SK-N-SH treated with all-trans-retinoic acid at 6 μM for 48 hours (cell line): ENCODE measurements around the gene TASP1.

Experiments
- ATAC-seq: fragments of 200-7000 bp; cut with Tn5 transposase; 3 replicates; pipeline ENCODE4 v1.9.1; 2020; ENCODE audit warnings: mild to moderate bottlenecking, moderate library complexity
- ARNTL ChIP-seq: fragments of 450-650 bp; formaldehyde crosslinking; IDR thresholded peaks from 2 replicates; pipeline ENCODE4 v1.5.0; 2020; ENCODE audit warnings: low read depth, mild to moderate bottlenecking, moderate library complexity, borderline replicate concordance
- BACH2 ChIP-seq: fragments of 250-450 bp; sonication (Bioruptor Pico); IDR thresholded peaks from 2 replicates; pipeline ENCODE4 v1.9.0; 2021; ENCODE audit warnings: mild to moderate bottlenecking, borderline replicate concordance
- CREB5 ChIP-seq: fragments of 250-450 bp; sonication (Bioruptor Pico); IDR thresholded peaks from 2 replicates; pipeline ENCODE4 v1.5.1; 2020; ENCODE audit warnings: low read depth, mild to moderate bottlenecking, moderate library complexity
- CSDC2 ChIP-seq: fragments of 250-450 bp; sonication (Bioruptor Pico); IDR thresholded peaks from 2 replicates; pipeline ENCODE4 v1.5.0; 2020; ENCODE audit warnings: mild to moderate bottlenecking, moderate library complexity
- CSRNP3 ChIP-seq: fragments of 250-450 bp; sonication (Bioruptor Pico); IDR thresholded peaks from 2 replicates; pipeline ENCODE4 v1.5.1; 2021; ENCODE audit warnings: mild to moderate bottlenecking, moderate library complexity
- GLIS3 ChIP-seq: fragments of 250-450 bp; sonication (Bioruptor Pico); IDR thresholded peaks from 2 replicates; pipeline ENCODE4 v1.5.0; 2020; ENCODE audit warnings: mild to moderate bottlenecking, moderate library complexity
- ISL1 ChIP-seq: fragments of 250-450 bp; sonication (Bioruptor Pico); IDR thresholded peaks from 2 replicates; pipeline ENCODE4 v2.1.2; 2022; ENCODE audit warnings: mild to moderate bottlenecking, moderate library complexity
- OSR1 ChIP-seq: fragments of 250-450 bp; sonication (Bioruptor Pico); IDR thresholded peaks from 2 replicates; pipeline ENCODE4 v1.8.0; 2022; ENCODE audit warnings: moderate library complexity, mild to moderate bottlenecking, inconsistent platforms
- PATZ1 ChIP-seq: fragments of 250-450 bp; sonication (Bioruptor Pico); IDR thresholded peaks from 2 replicates; pipeline ENCODE4 v1.8.0; 2020; ENCODE audit warnings: mild to moderate bottlenecking, moderate library complexity, borderline replicate concordance
- PPARA ChIP-seq: fragments of 250-450 bp; sonication (Bioruptor Pico); IDR thresholded peaks from 2 replicates; pipeline ENCODE4 v1.5.0; 2020; ENCODE audit warnings: mild to moderate bottlenecking, borderline replicate concordance
- RARB ChIP-seq: fragments of 250-450 bp; sonication (Bioruptor Pico); IDR thresholded peaks from 2 replicates; pipeline ENCODE4 v1.8.0; 2021; ENCODE audit warnings: mild to moderate bottlenecking, moderate library complexity
- TCF4 ChIP-seq: fragments of 250-450 bp; sonication (Bioruptor Pico); IDR thresholded peaks from 2 replicates; pipeline ENCODE4 v1.8.0; 2021; ENCODE audit warnings: mild to moderate bottlenecking, moderate library complexity, borderline replicate concordance
- TSHZ2 ChIP-seq: fragments of 250-450 bp; sonication (Bioruptor Pico); IDR thresholded peaks from 2 replicates; pipeline ENCODE4 v1.5.0; 2020; ENCODE audit warnings: mild to moderate bottlenecking, moderate library complexity
- ZFP3 ChIP-seq: fragments of 250-450 bp; sonication (Bioruptor Pico); IDR thresholded peaks from 2 replicates; pipeline ENCODE4 v1.5.0; 2020; ENCODE audit warnings: mild to moderate bottlenecking, moderate library complexity
- ZFP30 ChIP-seq: fragments of 450-650 bp; formaldehyde crosslinking; IDR thresholded peaks from 2 replicates; pipeline ENCODE4 v1.5.0; 2022; ENCODE audit warnings: mild to moderate bottlenecking, moderate library complexity
- ZNF565 ChIP-seq: fragments of 450-650 bp; formaldehyde crosslinking; conservative IDR thresholded peaks from 2 replicates; pipeline ENCODE4 v1.5.0; 2020; ENCODE audit warnings: low read depth, mild to moderate bottlenecking, moderate library complexity
- ZNF8 ChIP-seq: fragments of 450-650 bp; formaldehyde crosslinking; IDR thresholded peaks from 2 replicates; pipeline ENCODE4 v1.5.0; 2020; ENCODE audit warnings: mild to moderate bottlenecking, moderate library complexity

Gene TASP1

GRCh38 chr20:13533946-13534345, 104.8 kb downstream of the TASP1 start:
- no peak for ATAC-seq
- TF ChIP-seq ZNF565 (CRISPR knock-in tag) (no peak), PATZ1 (CRISPR knock-in tag) (no peak), PPARA (CRISPR knock-in tag) (no peak), OSR1 (CRISPR knock-in tag) (no peak), CSDC2 (CRISPR knock-in tag) (no peak), TSHZ2 (CRISPR knock-in tag) (no peak), RARB (CRISPR knock-in tag) (no peak), BACH2 (CRISPR knock-in tag) (no peak), ZFP3 (no peak), ARNTL (CRISPR knock-in tag) (no peak), ISL1 (CRISPR knock-in tag) (no peak), ZNF8 (CRISPR knock-in tag) (no peak), CREB5 (CRISPR knock-in tag) (no peak), ZFP30 (CRISPR knock-in tag) (no peak), GLIS3 (no peak), TCF4 (no peak)

GRCh38 chr20:13530146-13530545, 108.6 kb downstream of the TASP1 start:
- no peak for ATAC-seq

GRCh38 chr20:13526551-13526950, 112.2 kb downstream of the TASP1 start:
- no peak for ATAC-seq
- TF ChIP-seq CREB5 (CRISPR knock-in tag) (no peak), TSHZ2 (CRISPR knock-in tag) (no peak), CSRNP3 (no peak)

More at GRCh38 chr20:13530146-13530545, 108.6 kb downstream of the TASP1 start:
- no peak for TF ChIP-seq PPARA (CRISPR knock-in tag)
- TF ChIP-seq CREB5 (CRISPR knock-in tag), result no peak
- TF ChIP-seq PATZ1 (CRISPR knock-in tag), result no peak
